ENCODE measurements around the gene PRDM16. TPM values are rescaled to one million over a fixed set of nuclear protein-coding genes. Genes with fewer than 3 reads are reported as not detected.

PRDM16 gene
- total and polyA plus RNA-seq, 2 donors (not counting 1 experiment from before 2014, with no cell fraction given), result 0.03 to 0.12 TPM

GRCh38 chr1:3444298-3444697, 375.3 kb downstream of the PRDM16 start:
- H3K4me3 Mint-ChIP-seq, result no peak overlapping the region
- Histone ChIP-seq H3K4me1 (ENCODE audit: control insufficient read depth in 2 of 2, insufficient read depth in 2 of 2, low read length in 2 of 2) (no peaks in the 10 kb centered on the region), H3K4me2 (replicated peaks; ENCODE audit: low read depth, low read length, poor library complexity, severe bottlenecking) (no peak overlapping the region), H3K27ac (ENCODE audit: low read length in 2 of 2) (no peak overlapping the region), H3K27me3 (replicated peaks in 1 of 4; ENCODE audit: control extremely low read depth in 1 of 4, control insufficient read depth in 3 of 4, insufficient read depth in 4 of 4, low read length in 3 of 4) (no peaks in the 10 kb centered on the region), H3K79me2 (ENCODE audit: control insufficient read depth, insufficient read depth, low read length) (no peaks in the 10 kb centered on the region), H3K9me3 (ENCODE audit: control extremely low read depth in 1 of 3, control insufficient read depth in 2 of 3, insufficient read depth in 1 of 3, low read length in 2 of 3) (peaks cover 0 to 16% (median 4%) of the 10 kb centered on the region in 3 donors), H3K36me3 (replicated peaks in 1 of 2; ENCODE audit: control extremely low read depth in 1 of 2, control insufficient read depth in 1 of 2, extremely low read depth in 1 of 2, insufficient read depth in 2 of 2, low read length in 1 of 2) (no peaks in the 10 kb centered on the region), H3K9ac (ENCODE audit: low read length) (no peak overlapping the region), H2AFZ (ENCODE audit: insufficient read depth, low read depth, low read length, poor library complexity, severe bottlenecking) (no peak overlapping the region), H4K20me1 (ENCODE audit: control insufficient read depth, insufficient read depth, low read length, poor library complexity, severe bottlenecking) (no peaks in the 10 kb centered on the region), H3K4me3 (ENCODE audit: control extremely low read depth in 1 of 5, extremely low read depth in 1 of 5, insufficient read depth in 1 of 5, low read depth in 2 of 5, low read length in 4 of 5) (no peak overlapping the region)
- no peak for ATAC-seq (ENCODE audit: low read depth)
- ChIA-PET CTCF (interaction anchor here (1.6 kb wide), 1 partner anchor 9 kb away, joined by 10 read pairs; no protein-coding TSS in a partner anchor), POLR2A (no interaction called here)
- H3K27me3 Mint-ChIP-seq, result peaks cover 18% of the 10 kb centered on the region
- DNase-seq, result no peak
- H3K27ac Mint-ChIP-seq, result no peak overlapping the region
- peaks cover 2% of the 10 kb centered on the region for H3K9me3 Mint-ChIP-seq (ENCODE audit: insufficient read depth)
- no peaks in the 10 kb centered on the region for H3K4me1 Mint-ChIP-seq
- intact Hi-C loops (cut with micrococcal nuclease), result no loop called here
- TF ChIP-seq CTCF (IDR thresholded peaks at IDR 0.05) (no peak), EZH2 (IDR thresholded peaks at IDR 0.05; ENCODE audit: borderline replicate concordance, insufficient read depth, low read depth, low read length, poor library complexity, severe bottlenecking) (no peak)
- WGBS (ENCODE audit: insufficient coverage), result 97% methylated on average over 10 of the region's 18 CpGs

GRCh38 chr1:3444736-3445135, 375.7 kb downstream of the PRDM16 start:
- no peaks in the 10 kb centered on the region for H3K4me1 ChIP-seq (ENCODE audit: control insufficient read depth in 2 of 2, insufficient read depth in 2 of 2, low read length in 2 of 2)
- H2AFZ ChIP-seq (ENCODE audit: insufficient read depth, low read depth, low read length, poor library complexity, severe bottlenecking), result no peak overlapping the region
- no peak overlapping the region for H3K4me2 ChIP-seq (replicated peaks; ENCODE audit: low read depth, low read length, poor library complexity, severe bottlenecking)
- no peak overlapping the region for H3K27ac Mint-ChIP-seq
- H4K20me1 ChIP-seq (ENCODE audit: control insufficient read depth, insufficient read depth, low read length, poor library complexity, severe bottlenecking), result no peaks in the 10 kb centered on the region
- H3K27me3 Mint-ChIP-seq, result peaks cover 22% of the 10 kb centered on the region
- no peak overlapping the region for H3K9ac ChIP-seq (ENCODE audit: low read length)
- no peaks in the 10 kb centered on the region for H3K36me3 ChIP-seq (replicated peaks in 1 of 2; ENCODE audit: control extremely low read depth in 1 of 2, control insufficient read depth in 1 of 2, extremely low read depth in 1 of 2, insufficient read depth in 2 of 2, low read length in 1 of 2)
- peaks cover 2% of the 10 kb centered on the region for H3K9me3 Mint-ChIP-seq (ENCODE audit: insufficient read depth)
- ChIA-PET POLR2A (no interaction called here), CTCF (interaction anchor here (0.5 to 1.6 kb wide), 2 partner anchors 9 to 1352 kb away, joined by 3 to 10 read pairs; no protein-coding TSS in a partner anchor)
- H3K9me3 ChIP-seq (ENCODE audit: control extremely low read depth in 1 of 3, control insufficient read depth in 2 of 3, insufficient read depth in 1 of 3, low read length in 2 of 3), result peaks cover 0 to 16% (median 4%) of the 10 kb centered on the region in 3 donors
- no peak overlapping the region for H3K4me3 Mint-ChIP-seq
- no peaks in the 10 kb centered on the region for H3K4me1 Mint-ChIP-seq
- H3K4me3 ChIP-seq (ENCODE audit: control extremely low read depth in 1 of 5, extremely low read depth in 1 of 5, insufficient read depth in 1 of 5, low read depth in 2 of 5, low read length in 4 of 5), result no peak overlapping the region
- WGBS (ENCODE audit: insufficient coverage), result 93% methylated on average over 6 of the region's 10 CpGs
- no peak for TF ChIP-seq EZH2 (IDR thresholded peaks at IDR 0.05; ENCODE audit: borderline replicate concordance, insufficient read depth, low read depth, low read length, poor library complexity, severe bottlenecking)
- TF ChIP-seq CTCF (IDR thresholded peaks at IDR 0.05), result no peak
- intact Hi-C loops (cut with micrococcal nuclease), result no loop called here
- ATAC-seq (ENCODE audit: low read depth) (no peak), DNase-seq (no peak)
- H3K79me2 ChIP-seq (ENCODE audit: control insufficient read depth, insufficient read depth, low read length), result no peaks in the 10 kb centered on the region
- H3K27ac ChIP-seq (ENCODE audit: low read length in 2 of 2), result no peak overlapping the region
- no peaks in the 10 kb centered on the region for H3K27me3 ChIP-seq (replicated peaks in 1 of 4; ENCODE audit: control extremely low read depth in 1 of 4, control insufficient read depth in 3 of 4, insufficient read depth in 4 of 4, low read length in 3 of 4)
